Measurements from ENCODE around the gene CBARP. TPM values are rescaled to one million over a fixed set of nuclear protein-coding genes. Genes with fewer than 3 reads are reported as not detected.

CBARP gene
- polyA plus RNA-seq, 1 donor from 2014 or later, result 18.2 TPM

GRCh38 chr19:1272423-1273262 lies 34.8 kb upstream of the CBARP start:
- H3K9me3 ChIP-seq (ENCODE audit: low read length), result no peaks in the 10 kb centered on the region
- H3F3A ChIP-seq (ENCODE audit: insufficient read depth, low read length, poor library complexity, severe bottlenecking), result no peaks in the 10 kb centered on the region
- TF ChIP-seq SMC3 (conservative IDR thresholded peaks at IDR 0.05; ENCODE audit: poor library complexity) (no peak), CTCF (IDR thresholded peaks at IDR 0.05; ENCODE audit: poor library complexity, severe bottlenecking) (no peak), RAD21 (conservative IDR thresholded peaks at IDR 0.05) (no peak), POLR2AphosphoS5 (IDR thresholded peaks at IDR 0.05) (no peak), REST (IDR thresholded peaks at IDR 0.05; ENCODE audit: borderline replicate concordance) (no peak), EZH2 (IDR thresholded peaks at IDR 0.05; ENCODE audit: borderline replicate concordance, insufficient read depth, low read length, poor library complexity, severe bottlenecking) (no peak)
- H3K27ac ChIP-seq (ENCODE audit: low read length), result no peak overlapping the region
- H3K79me2 ChIP-seq (replicated peaks; ENCODE audit: insufficient read depth, low read length), result peaks cover 34% of the 10 kb centered on the region
- no peak overlapping the region for H3K4me3 ChIP-seq (ENCODE audit: low read length)
- no peak overlapping the region for H2AFZ ChIP-seq (ENCODE audit: low read depth, low read length)
- peak overlapping the region; percentile 41 for H3K9ac ChIP-seq (ENCODE audit: low read length)
- H4K20me1 ChIP-seq (ENCODE audit: insufficient read depth), result peaks cover 20% of the 10 kb centered on the region
- H3K36me3 ChIP-seq (ENCODE audit: insufficient read depth, low read length), result peaks cover 5% of the 10 kb centered on the region
- H3K4me2 ChIP-seq (ENCODE audit: low read length), result no peak overlapping the region
- no peaks in the 10 kb centered on the region for H3K9me2 ChIP-seq (ENCODE audit: insufficient read depth, low read length)
- H3K27me3 ChIP-seq (ENCODE audit: insufficient read depth, low read depth, low read length), result no peaks in the 10 kb centered on the region

DNA sequence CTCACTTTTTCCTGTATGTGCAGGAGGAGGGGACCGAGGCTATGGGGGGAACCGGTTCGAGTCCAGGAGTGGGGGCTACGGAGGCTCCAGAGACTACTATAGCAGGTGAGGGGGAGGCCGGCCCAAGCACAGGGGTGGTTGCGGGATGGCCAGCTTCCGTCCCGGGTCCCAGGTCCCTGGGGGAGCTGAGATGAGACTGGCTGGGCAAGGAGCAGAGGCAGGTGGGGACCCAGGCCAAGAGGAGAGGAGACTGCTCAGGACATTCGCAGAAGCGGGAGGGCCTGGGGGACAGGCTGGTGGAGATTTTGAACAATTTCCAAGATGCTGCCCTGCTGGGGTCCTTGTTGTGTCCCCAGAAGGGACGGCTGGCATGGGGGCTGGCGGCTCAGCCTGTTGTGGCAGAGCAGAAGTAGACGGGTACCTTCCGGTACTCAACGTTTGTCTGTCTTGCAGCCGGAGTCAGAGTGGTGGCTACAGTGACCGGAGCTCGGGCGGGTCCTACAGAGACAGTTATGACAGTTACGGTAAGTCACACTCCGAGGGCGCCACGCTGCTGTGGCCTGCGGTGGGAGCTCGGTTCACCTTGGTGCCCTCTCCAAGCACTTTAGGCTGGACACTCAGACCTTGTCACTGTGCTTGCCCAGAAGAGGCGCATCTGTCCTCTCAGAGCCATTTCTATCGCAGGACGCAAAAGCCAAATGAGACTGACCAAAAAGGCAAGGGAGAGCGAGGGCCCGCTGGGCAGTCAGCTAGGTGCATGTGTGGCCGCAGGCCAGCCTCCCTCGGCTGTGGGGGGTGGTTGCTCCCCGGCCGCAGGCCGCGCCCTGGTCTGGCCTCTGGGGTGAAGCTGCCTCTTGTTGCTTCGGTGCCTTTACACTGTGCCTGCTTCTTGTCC lies 34.0 kb upstream of the CBARP start:
- Histone ChIP-seq H3K27me3 (ENCODE audit: insufficient read depth, low read depth, low read length) (no peaks in the 10 kb centered on the region), H3K36me3 (ENCODE audit: insufficient read depth, low read length) (peaks cover 5% of the 10 kb centered on the region), H4K20me1 (ENCODE audit: insufficient read depth) (peaks cover 20% of the 10 kb centered on the region), H3F3A (ENCODE audit: insufficient read depth, low read length, poor library complexity, severe bottlenecking) (no peaks in the 10 kb centered on the region), H2AFZ (ENCODE audit: low read depth, low read length) (no peak overlapping the region), H3K9me3 (ENCODE audit: low read length) (no peaks in the 10 kb centered on the region), H3K27ac (ENCODE audit: low read length) (no peak overlapping the region), H3K4me3 (ENCODE audit: low read length) (peak overlapping the region; percentile 71), H3K9me2 (ENCODE audit: insufficient read depth, low read length) (no peaks in the 10 kb centered on the region), H3K9ac (ENCODE audit: low read length) (peak overlapping the region; percentile 90), H3K4me2 (ENCODE audit: low read length) (no peak overlapping the region), H3K79me2 (replicated peaks; ENCODE audit: insufficient read depth, low read length) (peaks cover 37% of the 10 kb centered on the region)
- TF ChIP-seq EZH2 (IDR thresholded peaks at IDR 0.05; ENCODE audit: borderline replicate concordance, insufficient read depth, low read length, poor library complexity, severe bottlenecking) (no peak), CTCF (IDR thresholded peaks at IDR 0.05; ENCODE audit: poor library complexity, severe bottlenecking) (no peak), SMC3 (conservative IDR thresholded peaks at IDR 0.05; ENCODE audit: poor library complexity) (no peak), MXI1 (conservative IDR thresholded peaks at IDR 0.05; ENCODE audit: poor library complexity, severe bottlenecking) (no peak), RAD21 (conservative IDR thresholded peaks at IDR 0.05) (no peak), REST (IDR thresholded peaks at IDR 0.05; ENCODE audit: borderline replicate concordance) (no peak), POLR2AphosphoS5 (IDR thresholded peaks at IDR 0.05) (no peak), EP300 (conservative IDR thresholded peaks at IDR 0.05; ENCODE audit: poor library complexity, severe bottlenecking) (no peak), TAF1 (IDR thresholded peaks at IDR 0.05; ENCODE audit: low read depth) (no peak)
